Testis (tissue), 3 donors: ENCODE measurements around the gene SCGB1A1. TPM values are rescaled to one million over a fixed set of nuclear protein-coding genes. Genes with fewer than 3 reads are reported as not detected.
A peak's percentile ranks its signal among the peaks of the same experiment; 100 is the strongest.
"Not testable (repeated sequence)": the region's sequence is repeated elsewhere in the genome, so short reads cannot be mapped to it uniquely, and the experiment has no call there.

Experiments
- DNase-seq: peaks from one replicate; pipeline ENCODE4 v3.0.0-alpha.2; 2019
- H3K27ac ChIP-seq, 2 donors: fragments of 200-600 bp; sonication (generic); one replicate each; pipeline ENCODE4 v1.5.1; 2019
- H3K27me3 ChIP-seq: fragments of 200-600 bp; sonication (generic); one replicate; pipeline ENCODE4 v1.5.1; 2019
- H3K36me3 ChIP-seq: fragments of 200-600 bp; sonication (generic); one replicate; pipeline ENCODE4 v1.5.1; 2017; ENCODE audit warnings: low read depth; ENCODE audit errors: missing control alignments
- H3K4me1 ChIP-seq: fragments of 200-600 bp; sonication (generic); one replicate; pipeline ENCODE4 v1.5.1; 2019
- H3K4me3 ChIP-seq, 2 donors: fragments of 200-600 bp; sonication (generic); one replicate each; pipeline ENCODE4 v1.5.1; 2017 to 2019
- H3K9me3 ChIP-seq: fragments of 200-600 bp; sonication (generic); one replicate; pipeline ENCODE4 v1.5.1; 2017
- POLR2A ChIP-seq: fragments of 450-650 bp; IDR thresholded peaks from one replicate; pipeline ENCODE4 v1.6.1; 2017; ENCODE audit warnings: antibody characterized with exemption, mild to moderate bottlenecking, moderate library complexity
- WGBS, 2 donors: methylation state at CpG; one replicate each; pipeline ENCODE4 v1.1.5; 2018; 5-methylcytosine and 5-hydroxymethylcytosine counted together
- intact Hi-C: fragments of 100-400 bp; cut with DNase I; formaldehyde crosslinking; loops from one replicate; pipeline ENCODE4 v1.15.1; 2023; ENCODE audit warnings: low total_unique reads
- polyA plus RNA-seq: library from polyadenylated mRNA; stranded (reverse); fragments of 350-450 nt; fragmentation: Illumina TruSeq; extraction: RNeasy Lipid Tissue Mini Kit (QIAGEN cat#74804); gene quantifications from one replicate; pipeline ENCODE4 v1.2.3, GENCODE V29; 2014; ENCODE audit warnings: low read depth, low replicate concordance; ENCODE audit not compliant: insufficient read depth
- total RNA-seq, 2 donors: library from RNA; depleted of rRNA; stranded (reverse); fragments of >200 nt; gene quantifications; one replicate each; pipeline ENCODE4 v1.2.3, GENCODE V29; 2016
- TF ChIP-seq, protein P1 (sequence below), 3 experiments: fragments of 450-650 bp in 2 of 3; fragments of 200-600 bp in 1 of 3; sonication (generic) in 1 of 3; IDR thresholded peaks; one replicate each; pipeline ENCODE4 v1.5.1; 2016 to 2019; ENCODE audit warnings: antibody characterized with exemption in 3 of 3, mild to moderate bottlenecking in 2 of 3, moderate library complexity in 1 of 3

The SCGB1A1 gene
- total and polyA plus RNA-seq, 3 donors from 2014 or later: not detected

DNA sequence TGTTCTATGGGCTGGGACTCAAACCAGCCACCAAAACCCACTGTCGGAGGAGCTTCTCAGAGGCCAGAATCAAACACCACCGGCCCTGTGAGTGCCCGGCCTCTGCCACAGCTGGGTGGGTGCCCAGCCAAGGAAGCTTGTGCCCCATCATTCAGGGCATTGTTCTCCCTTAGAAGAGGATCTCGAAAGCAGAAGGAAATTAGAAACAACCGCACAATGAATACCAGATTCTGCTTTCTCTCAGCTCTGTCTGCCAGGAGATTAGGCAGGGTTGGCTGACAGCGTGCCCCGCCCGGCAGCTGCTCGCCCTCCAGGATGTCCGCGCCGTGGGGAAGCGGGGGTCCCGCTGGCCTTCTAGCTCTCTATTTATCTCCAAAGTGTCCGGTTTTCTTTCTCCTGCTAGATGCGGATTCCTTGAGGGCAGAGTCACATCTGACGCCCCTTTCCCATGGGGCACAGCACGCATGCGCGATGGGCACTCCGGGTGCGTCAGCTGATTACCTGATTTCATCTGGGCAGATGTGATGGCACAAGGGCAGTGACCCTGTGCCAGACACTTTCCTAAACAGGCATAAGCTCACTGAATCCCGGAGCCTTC lies 25.5 kb downstream of the SCGB1A1 start:
- intact Hi-C loops: no loop called here
- Histone ChIP-seq H3K4me1 (peaks cover 36% of the 10 kb centered on the region), H3K4me3 (peak overlapping the region; percentile 27 to 43), H3K9me3 (no peaks in the 10 kb centered on the region), H3K27me3 (no peaks in the 10 kb centered on the region), H3K27ac (peak overlapping the region; percentile 40 to 80), H3K36me3 (no peaks in the 10 kb centered on the region)
- TF ChIP-seq, protein P1, sequence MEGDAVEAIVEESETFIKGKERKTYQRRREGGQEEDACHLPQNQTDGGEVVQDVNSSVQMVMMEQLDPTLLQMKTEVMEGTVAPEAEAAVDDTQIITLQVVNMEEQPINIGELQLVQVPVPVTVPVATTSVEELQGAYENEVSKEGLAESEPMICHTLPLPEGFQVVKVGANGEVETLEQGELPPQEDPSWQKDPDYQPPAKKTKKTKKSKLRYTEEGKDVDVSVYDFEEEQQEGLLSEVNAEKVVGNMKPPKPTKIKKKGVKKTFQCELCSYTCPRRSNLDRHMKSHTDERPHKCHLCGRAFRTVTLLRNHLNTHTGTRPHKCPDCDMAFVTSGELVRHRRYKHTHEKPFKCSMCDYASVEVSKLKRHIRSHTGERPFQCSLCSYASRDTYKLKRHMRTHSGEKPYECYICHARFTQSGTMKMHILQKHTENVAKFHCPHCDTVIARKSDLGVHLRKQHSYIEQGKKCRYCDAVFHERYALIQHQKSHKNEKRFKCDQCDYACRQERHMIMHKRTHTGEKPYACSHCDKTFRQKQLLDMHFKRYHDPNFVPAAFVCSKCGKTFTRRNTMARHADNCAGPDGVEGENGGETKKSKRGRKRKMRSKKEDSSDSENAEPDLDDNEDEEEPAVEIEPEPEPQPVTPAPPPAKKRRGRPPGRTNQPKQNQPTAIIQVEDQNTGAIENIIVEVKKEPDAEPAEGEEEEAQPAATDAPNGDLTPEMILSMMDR (IDR thresholded peaks at IDR 0.05): no peak
- TF ChIP-seq POLR2A: no peak
- 18 to 33% methylated on average over 18 to 23 of the region's 23 CpGs for WGBS, 2 donors
- peak; percentile 48 for DNase-seq

GRCh38 chr11:62444835-62445234 lies 26.0 kb downstream of the SCGB1A1 start:
- DNase-seq: no peak
- Histone ChIP-seq H3K27ac (peak overlapping the region; percentile 40 to 80), H3K4me1 (peaks cover 36% of the 10 kb centered on the region), H3K36me3 (no peaks in the 10 kb centered on the region), H3K9me3 (no peaks in the 10 kb centered on the region), H3K27me3 (no peaks in the 10 kb centered on the region), H3K4me3 (peak overlapping the region in 1 of 2 donors; percentile 43)
- 17 to 44% methylated on average over 9 of the region's 9 CpGs for WGBS, 2 donors
- TF ChIP-seq, protein P1 (IDR thresholded peaks at IDR 0.05): no peak
- TF ChIP-seq POLR2A: no peak
- intact Hi-C loops: no loop called here

- intact Hi-C loops: no loop called here
- DNase-seq: peak; percentile 41
- Histone ChIP-seq H3K4me1 (peaks cover 31% of the 10 kb centered on the region), H3K27ac (peak overlapping the region; percentile 40 to 80), H3K36me3 (no peaks in the 10 kb centered on the region), H3K27me3 (no peaks in the 10 kb centered on the region), H3K9me3 (no peaks in the 10 kb centered on the region), H3K4me3 (no peak overlapping the region)
- TF ChIP-seq, protein P1 (IDR thresholded peaks at IDR 0.05): no peak
- TF ChIP-seq POLR2A: no peak
- WGBS, 2 donors: 43 to 53% methylated on average over 5 of the region's 5 CpGs
These were observed 26.5 kb downstream of the SCGB1A1 start for GRCh38 chr11:62445314-62445740.

- Histone ChIP-seq H3K4me3 (no peak overlapping the region), H3K27me3 (no peaks in the 10 kb centered on the region), H3K4me1 (peaks cover 25% of the 10 kb centered on the region), H3K36me3 (no peaks in the 10 kb centered on the region), H3K9me3 (no peaks in the 10 kb centered on the region), H3K27ac (no peak overlapping the region)
- no peak for DNase-seq
- TF ChIP-seq POLR2A: no peak
- TF ChIP-seq, protein P1 (IDR thresholded peaks at IDR 0.05): no peak
- WGBS, 2 donors: 66 to 73% methylated on average over 5 of the region's 5 CpGs
- intact Hi-C loops: no loop called here
These were observed 27.3 kb downstream of the SCGB1A1 start for GRCh38 chr11:62446091-62446490.

- H3K27me3 ChIP-seq: no peaks in the 10 kb centered on the region
- H3K27ac ChIP-seq: no peak overlapping the region
- no peaks in the 10 kb centered on the region for H3K36me3 ChIP-seq
- intact Hi-C loops: no loop called here
- no peaks in the 10 kb centered on the region for H3K9me3 ChIP-seq
- WGBS, 2 donors: 80 to 88% methylated on average over 9 of the region's 9 CpGs
- no peak overlapping the region for H3K4me3 ChIP-seq
- DNase-seq: no peak
- H3K4me1 ChIP-seq: peaks cover 17% of the 10 kb centered on the region
- no peak for TF ChIP-seq POLR2A
- TF ChIP-seq, protein P1 (IDR thresholded peaks at IDR 0.05): no peak
These were observed 30.6 kb downstream of the SCGB1A1 start for GRCh38 chr11:62449451-62449851.

DNA sequence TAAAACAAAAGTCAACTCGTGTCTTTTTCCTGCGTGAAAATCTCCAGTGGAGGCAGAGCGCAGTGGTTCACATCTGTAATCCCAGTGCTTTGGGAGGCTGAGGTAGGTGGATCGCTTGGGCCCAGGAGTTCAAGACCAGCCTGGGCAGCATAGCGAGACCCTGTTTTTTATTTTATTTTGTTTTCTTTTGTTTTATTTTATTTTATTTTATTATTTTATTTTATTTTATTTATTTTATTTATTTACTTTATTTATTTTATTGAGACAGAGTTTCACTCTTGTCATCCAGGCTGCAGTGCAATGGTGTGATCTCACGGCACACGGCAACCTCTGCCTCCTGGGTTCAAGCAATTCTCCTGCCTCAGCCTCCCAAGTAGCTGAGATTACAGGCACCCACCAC lies 31.1 kb downstream of the SCGB1A1 start:
- peaks cover 12% of the 10 kb centered on the region for H3K4me1 ChIP-seq
- intact Hi-C loops, H3K36me3 ChIP-seq, H3K27me3 ChIP-seq, DNase-seq, H3K27ac ChIP-seq, H3K4me3 ChIP-seq, H3K9me3 ChIP-seq: not testable (repeated sequence)
- 75 to 78% methylated on average over 7 of the region's 7 CpGs for WGBS, 2 donors
